Peyer's patch (tissue), 4 donors: Measurements from ENCODE around the gene CD34.
"Not testable (repeated sequence)": the region's sequence is repeated elsewhere in the genome, so short reads cannot be mapped to it uniquely, and the experiment has no call there.

Experiments used
- POLR2A ChIP-seq, 2 donors: fragments of 450-650 bp; IDR thresholded peaks; one replicate each; pipeline ENCODE4 v1.5.1; 2017; ENCODE audit warnings: antibody characterized with exemption in 2 of 2, mild to moderate bottlenecking in 2 of 2, moderate library complexity in 2 of 2
- TF ChIP-seq, protein P1 (sequence below), 6 experiments: fragments of 450-650 bp in 4 of 6; fragments of 200-600 bp in 2 of 6; sonication (generic) in 1 of 6; IDR thresholded peaks; one replicate each; pipeline ENCODE4 v1.5.1; 2017 to 2019; ENCODE audit warnings: antibody characterized with exemption in 6 of 6, mild to moderate bottlenecking in 3 of 6, moderate library complexity in 1 of 6

DNA sequence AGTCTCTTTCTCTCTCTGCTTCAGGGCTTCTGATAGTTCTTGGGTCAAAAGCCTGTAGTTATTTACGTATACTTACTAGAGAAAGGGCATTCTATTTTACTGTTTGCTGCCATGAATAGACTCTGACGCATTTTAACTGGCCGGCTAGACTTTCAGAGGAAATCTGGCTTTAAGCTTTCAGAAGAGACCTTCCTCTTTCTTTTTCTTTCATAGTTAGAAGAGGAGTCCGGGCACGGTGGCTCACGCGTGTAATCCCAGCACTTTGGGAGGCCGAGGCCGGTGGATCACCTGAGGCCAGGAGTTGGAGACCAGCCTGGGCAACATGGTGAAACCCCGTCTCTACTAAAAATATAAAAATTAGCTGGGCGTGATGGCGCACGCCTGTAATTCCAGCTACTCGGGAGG is 31.4 kb upstream of the CD34 start:
- not testable (repeated sequence) for TF ChIP-seq POLR2A (IDR thresholded peaks at IDR 0.05)
- TF ChIP-seq, protein P1, sequence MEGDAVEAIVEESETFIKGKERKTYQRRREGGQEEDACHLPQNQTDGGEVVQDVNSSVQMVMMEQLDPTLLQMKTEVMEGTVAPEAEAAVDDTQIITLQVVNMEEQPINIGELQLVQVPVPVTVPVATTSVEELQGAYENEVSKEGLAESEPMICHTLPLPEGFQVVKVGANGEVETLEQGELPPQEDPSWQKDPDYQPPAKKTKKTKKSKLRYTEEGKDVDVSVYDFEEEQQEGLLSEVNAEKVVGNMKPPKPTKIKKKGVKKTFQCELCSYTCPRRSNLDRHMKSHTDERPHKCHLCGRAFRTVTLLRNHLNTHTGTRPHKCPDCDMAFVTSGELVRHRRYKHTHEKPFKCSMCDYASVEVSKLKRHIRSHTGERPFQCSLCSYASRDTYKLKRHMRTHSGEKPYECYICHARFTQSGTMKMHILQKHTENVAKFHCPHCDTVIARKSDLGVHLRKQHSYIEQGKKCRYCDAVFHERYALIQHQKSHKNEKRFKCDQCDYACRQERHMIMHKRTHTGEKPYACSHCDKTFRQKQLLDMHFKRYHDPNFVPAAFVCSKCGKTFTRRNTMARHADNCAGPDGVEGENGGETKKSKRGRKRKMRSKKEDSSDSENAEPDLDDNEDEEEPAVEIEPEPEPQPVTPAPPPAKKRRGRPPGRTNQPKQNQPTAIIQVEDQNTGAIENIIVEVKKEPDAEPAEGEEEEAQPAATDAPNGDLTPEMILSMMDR (IDR thresholded peaks at IDR 0.05) = not testable (repeated sequence)
